Mucosa of rectum (tissue), 2 donors: Measurements from ENCODE around the gene DIO3.
"Not testable (repeated sequence)": the region's sequence is repeated elsewhere in the genome, so short reads cannot be mapped to it uniquely, and the experiment has no call there.

Source experiments
- H3K27ac ChIP-seq, 2 donors: one replicate each; pipeline ENCODE4 v1.7.0; 2013; ENCODE audit warnings: inconsistent platforms in 2 of 2, low read depth in 2 of 2, low read length in 2 of 2
- H3K27me3 ChIP-seq, 2 donors: one replicate each; pipeline ENCODE4 v1.7.0; 2013; ENCODE audit warnings: low read length in 2 of 2; ENCODE audit not compliant: control insufficient read depth in 2 of 2, insufficient read depth in 2 of 2
- H3K36me3 ChIP-seq, 2 donors: one replicate each; pipeline ENCODE4 v1.7.0; 2013; ENCODE audit warnings: low read length in 2 of 2; ENCODE audit not compliant: control insufficient read depth in 2 of 2, insufficient read depth in 2 of 2
- H3K4me1 ChIP-seq, 2 donors: one replicate each; pipeline ENCODE4 v1.7.0; 2013; ENCODE audit warnings: low read length in 2 of 2, mild to moderate bottlenecking in 1 of 2; ENCODE audit not compliant: control insufficient read depth in 2 of 2, insufficient read depth in 2 of 2
- H3K4me3 ChIP-seq, 2 donors: one replicate each; pipeline ENCODE4 v1.7.0; 2013; ENCODE audit warnings: low read length in 2 of 2
- H3K9ac ChIP-seq, 2 donors: one replicate each; pipeline ENCODE4 v1.7.0; 2013; ENCODE audit warnings: low read length in 2 of 2, low read depth in 1 of 2, mild to moderate bottlenecking in 1 of 2
- H3K9me3 ChIP-seq, 2 donors: one replicate each; pipeline ENCODE4 v1.7.0; 2013; ENCODE audit warnings: low read length in 2 of 2; ENCODE audit not compliant: control insufficient read depth in 2 of 2
- donor health status: healthy.
- donor health status: Normal muscosa, but diverticular disease.

Gene DIO3

DNA sequence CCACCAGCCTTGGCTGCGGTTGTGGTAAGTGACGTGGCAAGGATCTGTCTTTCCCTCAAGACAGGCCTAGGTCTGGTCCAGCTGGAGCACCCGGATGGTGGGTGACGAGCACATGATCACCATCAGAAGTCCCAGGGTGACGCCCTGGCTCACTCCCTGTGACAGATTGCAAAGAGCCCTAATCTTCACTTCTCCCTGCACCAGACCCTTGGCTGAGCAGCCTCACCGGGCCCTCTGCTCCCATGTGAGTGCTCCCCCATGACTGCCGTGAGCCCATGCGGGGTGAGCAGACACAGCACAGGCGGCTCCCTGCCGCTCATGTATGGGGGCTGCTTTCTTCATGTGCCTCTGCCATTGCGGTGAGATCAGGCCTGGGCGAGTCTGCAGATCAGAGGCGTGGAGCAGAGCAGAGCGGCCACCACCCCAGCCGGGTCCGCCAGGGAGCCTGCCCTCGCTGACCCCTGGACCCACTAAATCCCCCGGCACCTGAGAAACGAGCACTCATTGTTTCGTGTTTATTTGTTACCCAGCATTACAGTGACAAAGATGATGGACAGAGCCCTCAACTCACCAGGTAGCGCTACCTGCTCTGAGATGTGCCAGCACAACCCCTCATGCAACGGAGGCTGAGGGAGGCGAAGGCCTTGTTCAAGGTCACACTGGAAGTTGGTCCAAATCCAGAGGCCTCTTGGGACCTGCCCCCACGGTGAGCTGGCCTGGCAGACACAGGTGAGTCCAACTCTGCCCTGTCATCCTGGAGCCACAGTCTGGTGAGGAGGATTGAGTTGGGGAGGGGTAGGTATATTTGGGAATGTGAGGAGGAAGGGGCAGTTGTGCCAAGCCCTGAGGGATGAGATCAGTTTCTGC is 9.3 kb upstream of the DIO3 start:
- Histone ChIP-seq H3K4me1 (peaks cover 20 to 34% of the 10 kb centered on the region in 2 donors), H3K9ac (no peak overlapping the region), H3K27me3 (peaks cover 0 to 5% of the 10 kb centered on the region in 2 donors), H3K4me3 (peak overlapping the region in 1 of 2 donors; percentile 31), H3K36me3 (no peaks in the 10 kb centered on the region), H3K9me3 (no peaks in the 10 kb centered on the region), H3K27ac (peak overlapping the region in 1 of 2 donors; percentile 46)

DNA sequence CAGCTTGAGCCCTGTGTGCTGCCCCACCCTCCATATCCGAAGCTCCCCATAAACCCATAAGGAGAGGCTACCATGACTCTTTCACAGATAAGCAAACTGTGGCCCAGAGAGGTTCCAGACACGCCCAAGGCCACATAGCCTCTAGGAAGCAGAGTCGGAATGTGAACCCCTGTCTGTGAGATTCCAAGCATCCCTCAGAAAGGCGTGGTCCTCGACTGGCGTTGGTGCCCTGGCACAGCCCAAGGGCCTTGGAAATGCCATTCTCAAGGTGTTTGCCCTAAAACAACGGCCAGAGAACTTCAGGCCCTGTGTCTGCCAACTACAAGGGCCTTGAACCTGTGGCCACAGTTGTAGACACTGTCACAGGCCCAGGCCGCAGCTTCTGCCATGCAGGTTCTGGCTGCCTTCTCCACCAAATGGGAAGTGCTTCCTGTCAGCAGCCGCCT is 8.5 kb upstream of the DIO3 start:
- no peaks in the 10 kb centered on the region for H3K36me3 ChIP-seq
- no peaks in the 10 kb centered on the region for H3K9me3 ChIP-seq
- peak overlapping the region; percentile 35 to 56 for H3K27ac ChIP-seq
- no peak overlapping the region for H3K9ac ChIP-seq
- H3K4me3 ChIP-seq, result peak overlapping the region in 1 of 2 donors; percentile 31
- peaks cover 20 to 34% of the 10 kb centered on the region in 2 donors for H3K4me1 ChIP-seq
- H3K27me3 ChIP-seq, result peaks cover 0 to 5% of the 10 kb centered on the region in 2 donors

DNA sequence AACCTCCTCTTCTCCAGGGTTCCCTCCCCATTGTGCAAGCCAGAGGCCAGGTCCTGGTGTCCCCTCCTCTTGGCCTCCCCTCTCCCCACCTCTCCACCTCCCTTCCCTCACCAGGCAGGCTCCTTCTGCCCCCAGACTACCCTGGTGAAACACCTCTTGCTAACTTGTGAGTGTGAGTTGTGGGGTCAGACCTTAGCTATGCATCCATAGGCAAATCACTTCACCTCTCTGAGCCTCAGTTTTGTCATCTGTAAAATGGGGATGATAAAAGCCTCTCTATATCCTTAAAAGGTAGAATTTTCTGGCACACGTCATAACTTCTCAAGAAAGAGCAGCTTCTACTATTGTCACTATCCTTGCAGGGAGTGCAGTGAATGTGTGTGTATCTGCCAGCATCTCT is 7.9 kb upstream of the DIO3 start:
- Histone ChIP-seq H3K36me3 (no peaks in the 10 kb centered on the region), H3K4me1 (peaks cover 20 to 34% of the 10 kb centered on the region in 2 donors), H3K9me3 (no peaks in the 10 kb centered on the region), H3K27me3 (peaks cover 0 to 8% of the 10 kb centered on the region in 2 donors), H3K27ac (peak overlapping the region in 1 of 2 donors; percentile 56), H3K4me3 (no peak overlapping the region), H3K9ac (no peak overlapping the region)

GRCh38 chr14:101553931-101554330 is 7.4 kb upstream of the DIO3 start:
- H3K9me3 ChIP-seq, result no peaks in the 10 kb centered on the region
- H3K27me3 ChIP-seq, result peaks cover 3 to 11% of the 10 kb centered on the region in 2 donors
- H3K27ac ChIP-seq, result no peak overlapping the region
- H3K9ac ChIP-seq, result no peak overlapping the region
- H3K4me3 ChIP-seq, result no peak overlapping the region
- H3K4me1 ChIP-seq, result peaks cover 22 to 34% of the 10 kb centered on the region in 2 donors
- no peaks in the 10 kb centered on the region for H3K36me3 ChIP-seq

DNA sequence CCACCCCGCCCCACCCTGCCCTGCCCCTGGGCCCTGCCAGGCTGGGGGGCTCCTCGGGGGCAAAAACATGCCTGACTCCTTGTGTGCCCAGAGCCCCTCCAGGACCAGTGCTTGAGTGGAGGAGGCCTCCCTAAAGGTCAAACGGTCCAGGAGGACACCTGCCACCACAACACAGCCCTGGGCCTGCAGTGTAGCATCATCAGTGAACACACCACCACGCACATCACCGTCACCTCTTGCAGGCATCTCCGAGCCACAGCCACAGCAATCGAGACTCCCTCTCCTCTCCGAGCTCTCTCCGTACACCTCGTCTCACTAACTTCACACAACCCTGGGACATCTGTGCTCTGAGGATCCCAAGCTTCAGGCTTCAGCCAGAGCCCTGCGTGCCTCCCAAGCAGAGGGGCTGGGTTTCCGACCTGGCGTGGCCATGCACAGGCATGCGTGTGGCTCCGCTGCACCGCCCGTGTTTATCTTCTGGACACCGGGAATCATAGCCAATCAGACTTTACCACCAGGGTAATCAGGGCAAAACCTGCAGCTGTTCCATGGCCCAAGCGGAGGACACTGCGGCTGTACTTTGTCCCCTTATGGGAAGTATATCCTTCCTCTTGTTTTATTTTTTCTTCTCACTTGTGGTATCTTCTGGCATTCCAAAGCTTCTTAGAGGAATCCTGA is 6.2 kb upstream of the DIO3 start:
- Histone ChIP-seq H3K27ac (peak overlapping the region; percentile 34 to 68), H3K9me3 (no peaks in the 10 kb centered on the region), H3K36me3 (no peaks in the 10 kb centered on the region), H3K4me1 (peaks cover 22 to 34% of the 10 kb centered on the region in 2 donors), H3K27me3 (peaks cover 8 to 11% of the 10 kb centered on the region in 2 donors), H3K9ac (peak overlapping the region; percentile 17 to 18), H3K4me3 (peak overlapping the region; percentile 3 to 55)

DNA sequence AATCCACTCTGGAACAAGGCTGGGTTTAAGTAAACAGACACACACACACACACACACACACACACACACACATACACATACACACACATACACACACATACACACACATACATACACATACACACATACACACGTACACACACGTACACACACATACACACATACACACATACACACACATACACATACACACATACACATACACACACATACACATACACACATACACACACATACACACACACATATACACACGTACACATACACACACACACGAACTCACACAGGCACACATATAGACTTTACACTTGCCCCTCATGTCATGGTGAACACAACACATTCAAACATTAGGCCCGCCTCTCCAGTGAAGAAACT is 5.6 kb upstream of the DIO3 start:
- H3K36me3 ChIP-seq, H3K9me3 ChIP-seq, H3K9ac ChIP-seq: not testable (repeated sequence)
- Histone ChIP-seq H3K4me1 (peaks cover 22 to 34% of the 10 kb centered on the region in 2 donors), H3K27me3 (peaks cover 8 to 11% of the 10 kb centered on the region in 2 donors), H3K27ac (peak overlapping the region; percentile 34 to 68), H3K4me3 (peak overlapping the region in 1 of 2 donors; percentile 3)

- Histone ChIP-seq H3K4me1 (peaks cover 22 to 34% of the 10 kb centered on the region in 2 donors), H3K4me3 (peak overlapping the region in 1 of 2 donors; percentile 3), H3K9me3 (no peaks in the 10 kb centered on the region), H3K27me3 (peaks cover 8 to 11% of the 10 kb centered on the region in 2 donors), H3K36me3 (no peaks in the 10 kb centered on the region), H3K27ac (peak overlapping the region; percentile 34 to 68), H3K9ac (no peak overlapping the region)
Measured at GRCh38 chr14:101556131-101556530, 5.2 kb upstream of the DIO3 start.

- no peak overlapping the region for H3K27ac ChIP-seq
- H3K36me3 ChIP-seq, result no peaks in the 10 kb centered on the region
- peaks cover 11 to 16% of the 10 kb centered on the region in 2 donors for H3K27me3 ChIP-seq
- peaks cover 22 to 34% of the 10 kb centered on the region in 2 donors for H3K4me1 ChIP-seq
- H3K4me3 ChIP-seq, result no peak overlapping the region
- no peaks in the 10 kb centered on the region for H3K9me3 ChIP-seq
- no peak overlapping the region for H3K9ac ChIP-seq
Measured at GRCh38 chr14:101556566-101557320, 4.6 kb upstream of the DIO3 start.

DNA sequence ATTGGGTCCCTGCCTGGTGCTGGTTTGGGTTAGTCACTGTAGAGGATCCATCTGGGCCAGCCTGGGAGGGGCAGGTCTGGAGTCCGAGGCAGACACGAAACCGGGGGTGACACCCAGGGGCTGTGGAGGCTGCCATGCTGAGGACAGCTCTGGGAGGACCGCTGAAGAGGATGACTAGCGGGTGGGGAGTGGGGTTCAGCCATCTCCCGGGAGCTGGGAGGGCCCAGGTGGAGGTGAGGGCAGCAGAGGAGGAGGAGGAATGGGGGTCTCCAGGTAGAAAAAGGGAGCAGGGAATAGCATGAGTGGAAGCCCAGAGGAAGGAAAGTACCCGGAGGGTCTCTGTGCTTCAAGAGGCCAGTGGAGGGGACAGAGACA is 4.0 kb upstream of the DIO3 start:
- Histone ChIP-seq H3K27me3 (peaks cover 14 to 22% of the 10 kb centered on the region in 2 donors), H3K4me1 (peaks cover 16 to 30% of the 10 kb centered on the region in 2 donors), H3K4me3 (no peak overlapping the region), H3K9me3 (no peaks in the 10 kb centered on the region), H3K9ac (no peak overlapping the region), H3K27ac (no peak overlapping the region), H3K36me3 (no peaks in the 10 kb centered on the region)
